Gastroesophageal sphincter (tissue), 4 donors: ENCODE results near the gene PRDM15. TPM values are rescaled to one million over a fixed set of nuclear protein-coding genes. Genes with fewer than 3 reads are reported as not detected.

Source experiments
- ATAC-seq: fragments of 150-250 bp; one replicate; pipeline ENCODE4 v1.9.1; 2016; ENCODE audit warnings: mild to moderate bottlenecking, moderate library complexity
- H3K27ac ChIP-seq, 4 donors: fragments of 200-600 bp; sonication (generic) in 3 of 4; 1 replicate in 3 of 4; 2 replicates in 1 of 4; pipeline ENCODE4 v1.5.1; 2016 to 2019
- H3K27me3 ChIP-seq: fragments of 200-600 bp; sonication (generic); one replicate; pipeline ENCODE4 v1.5.1; 2019
- H3K36me3 ChIP-seq, 2 donors: fragments of 200-600 bp; sonication (generic); one replicate each; pipeline ENCODE4 v1.5.1; 2019; ENCODE audit warnings: control low read depth in 1 of 2
- H3K4me1 ChIP-seq, 3 donors: fragments of 200-600 bp; sonication (generic); 1 replicate in 2 of 3; 2 replicates in 1 of 3; pipeline ENCODE4 v1.5.1; 2016 to 2019; ENCODE audit warnings: control low read depth in 2 of 3
- H3K4me3 ChIP-seq, 2 donors: fragments of 200-600 bp; sonication (generic); one replicate each; pipeline ENCODE4 v1.5.1; 2019; ENCODE audit warnings: mild to moderate bottlenecking in 1 of 2, moderate library complexity in 1 of 2
- H3K9me3 ChIP-seq, 3 donors: fragments of 200-600 bp; sonication (generic); one replicate each; pipeline ENCODE4 v1.5.1; 2017 to 2019; ENCODE audit warnings: control low read depth in 2 of 3
- EP300 ChIP-seq: sonication (generic); formaldehyde crosslinking; IDR thresholded peaks from one replicate; pipeline ENCODE4 v1.6.1; 2017; ENCODE audit warnings: antibody characterized with exemption, mild to moderate bottlenecking
- POLR2A ChIP-seq, 2 donors: fragments of 450-650 bp; IDR thresholded peaks; one replicate each; pipeline ENCODE4 v1.6.1; 2017; ENCODE audit warnings: antibody characterized with exemption in 2 of 2, mild to moderate bottlenecking in 2 of 2, moderate library complexity in 1 of 2
- POLR2AphosphoS5 ChIP-seq: sonication (generic); formaldehyde crosslinking; IDR thresholded peaks from one replicate; pipeline ENCODE4 v1.6.1; 2017; ENCODE audit warnings: antibody characterized with exemption
- WGBS, 2 donors: methylation state at CpG; one replicate each; pipeline ENCODE4 v1.1.5; 2018; ENCODE audit warnings: low coverage in 1 of 2; 5-methylcytosine and 5-hydroxymethylcytosine counted together
- total RNA-seq, 4 donors: library from RNA; depleted of rRNA; stranded (reverse); fragments of >200 nt; gene quantifications; one replicate each; pipeline ENCODE4 v1.1.0, GENCODE V29; 2016
- TF ChIP-seq, protein P1 (sequence below), 4 experiments: fragments of 200-600 bp in 2 of 4; fragments of 450-650 bp in 2 of 4; sonication (generic) in 1 of 4; IDR thresholded peaks; one replicate each; pipeline ENCODE4 v1.5.1; 2017 to 2019; ENCODE audit warnings: antibody characterized with exemption in 4 of 4, mild to moderate bottlenecking in 2 of 4, moderate library complexity in 2 of 4

PRDM15 gene
- total RNA-seq, 4 donors from 2014 or later: 2.9 to 8.2 (median 7.2) TPM

GRCh38 chr21:41755934-41756773 lies 123.0 kb downstream of the PRDM15 start:
- WGBS, 2 donors: 94 to 97% methylated on average over 9 to 12 of the region's 33 CpGs
- peaks cover 0 to 5% (median 0%) of the 10 kb centered on the region in 3 donors for H3K4me1 ChIP-seq
- no peaks in the 10 kb centered on the region for H3K36me3 ChIP-seq
- no peaks in the 10 kb centered on the region for H3K9me3 ChIP-seq
- TF ChIP-seq, protein P1, sequence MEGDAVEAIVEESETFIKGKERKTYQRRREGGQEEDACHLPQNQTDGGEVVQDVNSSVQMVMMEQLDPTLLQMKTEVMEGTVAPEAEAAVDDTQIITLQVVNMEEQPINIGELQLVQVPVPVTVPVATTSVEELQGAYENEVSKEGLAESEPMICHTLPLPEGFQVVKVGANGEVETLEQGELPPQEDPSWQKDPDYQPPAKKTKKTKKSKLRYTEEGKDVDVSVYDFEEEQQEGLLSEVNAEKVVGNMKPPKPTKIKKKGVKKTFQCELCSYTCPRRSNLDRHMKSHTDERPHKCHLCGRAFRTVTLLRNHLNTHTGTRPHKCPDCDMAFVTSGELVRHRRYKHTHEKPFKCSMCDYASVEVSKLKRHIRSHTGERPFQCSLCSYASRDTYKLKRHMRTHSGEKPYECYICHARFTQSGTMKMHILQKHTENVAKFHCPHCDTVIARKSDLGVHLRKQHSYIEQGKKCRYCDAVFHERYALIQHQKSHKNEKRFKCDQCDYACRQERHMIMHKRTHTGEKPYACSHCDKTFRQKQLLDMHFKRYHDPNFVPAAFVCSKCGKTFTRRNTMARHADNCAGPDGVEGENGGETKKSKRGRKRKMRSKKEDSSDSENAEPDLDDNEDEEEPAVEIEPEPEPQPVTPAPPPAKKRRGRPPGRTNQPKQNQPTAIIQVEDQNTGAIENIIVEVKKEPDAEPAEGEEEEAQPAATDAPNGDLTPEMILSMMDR (IDR thresholded peaks at IDR 0.05): no peak
- TF ChIP-seq EP300: no peak
- no peak for TF ChIP-seq POLR2A (IDR thresholded peaks at IDR 0.05)
- no peak for TF ChIP-seq POLR2AphosphoS5
- no peak overlapping the region for H3K27ac ChIP-seq
- no peak for ATAC-seq
- peaks cover 27% of the 10 kb centered on the region for H3K27me3 ChIP-seq
- H3K4me3 ChIP-seq: no peak overlapping the region

DNA sequence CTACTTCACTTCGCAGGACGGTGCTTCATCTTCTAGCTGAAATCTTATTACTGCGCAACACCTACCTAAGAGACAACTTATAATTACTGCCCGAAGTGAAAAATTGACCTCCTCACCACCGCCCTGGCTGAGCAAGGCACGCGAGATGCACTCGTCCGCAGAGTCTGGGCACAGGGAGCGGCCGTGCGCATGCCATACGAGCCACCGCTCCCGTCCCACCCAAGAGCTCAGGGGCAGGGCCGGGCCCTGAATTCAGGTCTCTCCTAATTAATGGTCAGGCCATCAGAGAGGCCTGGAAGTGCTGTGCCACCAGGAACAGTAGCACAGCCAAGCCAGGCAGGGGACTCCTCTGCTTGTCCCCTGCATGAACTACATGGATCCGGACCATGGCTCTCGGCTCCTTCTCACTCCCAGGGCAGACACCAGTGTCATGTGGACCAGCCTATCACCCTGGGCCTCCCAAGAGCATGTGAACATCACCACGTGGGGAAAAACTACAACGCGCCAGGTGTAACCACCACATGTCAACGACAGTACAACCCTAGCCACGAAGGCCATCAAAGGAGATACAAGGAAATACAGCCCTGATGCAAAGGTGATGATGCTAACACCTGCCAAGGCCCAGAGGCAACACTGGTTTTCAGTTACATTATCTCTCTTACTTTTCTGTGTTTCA lies 123.7 kb downstream of the PRDM15 start:
- H3K4me1 ChIP-seq: no peaks in the 10 kb centered on the region
- H3K36me3 ChIP-seq: no peaks in the 10 kb centered on the region
- ATAC-seq: no peak
- 87 to 88% methylated on average over 3 to 15 of the region's 23 CpGs for WGBS, 2 donors
- no peaks in the 10 kb centered on the region for H3K9me3 ChIP-seq
- H3K27ac ChIP-seq: no peak overlapping the region
- TF ChIP-seq POLR2AphosphoS5 (no peak), POLR2A (IDR thresholded peaks at IDR 0.05) (no peak)
- TF ChIP-seq, protein P1 (IDR thresholded peaks at IDR 0.05): no peak
- no peak overlapping the region for H3K4me3 ChIP-seq
- peaks cover 25% of the 10 kb centered on the region for H3K27me3 ChIP-seq

- Histone ChIP-seq H3K36me3 (no peaks in the 10 kb centered on the region), H3K27me3 (peaks cover 23% of the 10 kb centered on the region), H3K4me1 (no peaks in the 10 kb centered on the region), H3K9me3 (no peaks in the 10 kb centered on the region), H3K4me3 (no peak overlapping the region), H3K27ac (no peak overlapping the region)
- TF ChIP-seq POLR2AphosphoS5 (no peak), POLR2A (IDR thresholded peaks at IDR 0.05) (no peak), EP300 (no peak)
- TF ChIP-seq, protein P1 (IDR thresholded peaks at IDR 0.05): no peak
- ATAC-seq: no peak
- no CpG with 5 or more reads among the region's 10 CpGs for WGBS, 2 donors
Measured at GRCh38 chr21:41754479-41754891, 124.7 kb downstream of the PRDM15 start.

GRCh38 chr21:41753006-41753898 lies 125.9 kb downstream of the PRDM15 start:
- 66% methylated on average over 12 to 15 of the region's 16 CpGs for WGBS, 2 donors
- ATAC-seq: no peak
- no peaks in the 10 kb centered on the region for H3K36me3 ChIP-seq
- no peak overlapping the region for H3K27ac ChIP-seq
- H3K27me3 ChIP-seq: peaks cover 26% of the 10 kb centered on the region
- no peak for TF ChIP-seq EP300
- TF ChIP-seq POLR2A (IDR thresholded peaks at IDR 0.05): no peak
- TF ChIP-seq POLR2AphosphoS5: no peak
- TF ChIP-seq, protein P1 (IDR thresholded peaks at IDR 0.05): no peak
- H3K4me3 ChIP-seq: no peak overlapping the region
- H3K4me1 ChIP-seq: no peaks in the 10 kb centered on the region
- H3K9me3 ChIP-seq: no peaks in the 10 kb centered on the region
